Gastroesophageal sphincter (tissue), 4 donors: ENCODE data around the gene ZNF491. TPM values are rescaled to one million over a fixed set of nuclear protein-coding genes. Genes with fewer than 3 reads are reported as not detected.

Experiments used
- ATAC-seq: fragments of 150-250 bp; one replicate; pipeline ENCODE4 v1.9.1; 2016; ENCODE audit warnings: mild to moderate bottlenecking, moderate library complexity
- H3K27ac ChIP-seq, 4 donors: fragments of 200-600 bp; sonication (generic) in 3 of 4; 1 replicate in 3 of 4; 2 replicates in 1 of 4; pipeline ENCODE4 v1.5.1; 2016 to 2019
- H3K27me3 ChIP-seq: fragments of 200-600 bp; sonication (generic); one replicate; pipeline ENCODE4 v1.5.1; 2019
- H3K36me3 ChIP-seq, 2 donors: fragments of 200-600 bp; sonication (generic); one replicate each; pipeline ENCODE4 v1.5.1; 2019; ENCODE audit warnings: control low read depth in 1 of 2
- H3K4me1 ChIP-seq, 3 donors: fragments of 200-600 bp; sonication (generic); 1 replicate in 2 of 3; 2 replicates in 1 of 3; pipeline ENCODE4 v1.5.1; 2016 to 2019; ENCODE audit warnings: control low read depth in 2 of 3
- H3K4me3 ChIP-seq, 2 donors: fragments of 200-600 bp; sonication (generic); one replicate each; pipeline ENCODE4 v1.5.1; 2019; ENCODE audit warnings: mild to moderate bottlenecking in 1 of 2, moderate library complexity in 1 of 2
- H3K9me3 ChIP-seq, 3 donors: fragments of 200-600 bp; sonication (generic); one replicate each; pipeline ENCODE4 v1.5.1; 2017 to 2019; ENCODE audit warnings: control low read depth in 2 of 3
- EP300 ChIP-seq: sonication (generic); formaldehyde crosslinking; IDR thresholded peaks from one replicate; pipeline ENCODE4 v1.6.1; 2017; ENCODE audit warnings: antibody characterized with exemption, mild to moderate bottlenecking
- POLR2A ChIP-seq, 2 donors: fragments of 450-650 bp; IDR thresholded peaks; one replicate each; pipeline ENCODE4 v1.6.1; 2017; ENCODE audit warnings: antibody characterized with exemption in 2 of 2, mild to moderate bottlenecking in 2 of 2, moderate library complexity in 1 of 2
- POLR2AphosphoS5 ChIP-seq: sonication (generic); formaldehyde crosslinking; IDR thresholded peaks from one replicate; pipeline ENCODE4 v1.6.1; 2017; ENCODE audit warnings: antibody characterized with exemption
- WGBS, 2 donors: methylation state at CpG; one replicate each; pipeline ENCODE4 v1.1.5; 2018; ENCODE audit warnings: low coverage in 1 of 2; 5-methylcytosine and 5-hydroxymethylcytosine counted together
- total RNA-seq, 4 donors: library from RNA; depleted of rRNA; stranded (reverse); fragments of >200 nt; gene quantifications; one replicate each; pipeline ENCODE4 v1.1.0, GENCODE V29; 2016
- TF ChIP-seq, protein P1 (sequence below), 4 experiments: fragments of 200-600 bp in 2 of 4; fragments of 450-650 bp in 2 of 4; sonication (generic) in 1 of 4; IDR thresholded peaks; one replicate each; pipeline ENCODE4 v1.5.1; 2017 to 2019; ENCODE audit warnings: antibody characterized with exemption in 4 of 4, mild to moderate bottlenecking in 2 of 4, moderate library complexity in 2 of 4

Gene ZNF491
- total RNA-seq = 1 to 10 TPM; 1.8 to 3.7 (median 3.1) TPM

- ATAC-seq = peak; percentile 98
- Histone ChIP-seq H3K27ac (peak within 1 kb of the TSS; percentile 57 to 91 (median 86)), H3K9me3 (no peaks in the 10 kb centered on the region), H3K4me3 (peak within 1 kb of the TSS; percentile 64 to 66), H3K27me3 (no peaks in the 10 kb centered on the region), H3K4me1 (peaks cover 0 to 27% (median 8%) of the 10 kb centered on the region in 3 donors), H3K36me3 (no peaks in the 10 kb centered on the region)
- 3% methylated on average over 9 of the region's 56 CpGs; no CpG with 5 or more reads in 1 of the 2 donors for WGBS, 2 donors
- TF ChIP-seq EP300 = no peak
- TF ChIP-seq, protein P1, sequence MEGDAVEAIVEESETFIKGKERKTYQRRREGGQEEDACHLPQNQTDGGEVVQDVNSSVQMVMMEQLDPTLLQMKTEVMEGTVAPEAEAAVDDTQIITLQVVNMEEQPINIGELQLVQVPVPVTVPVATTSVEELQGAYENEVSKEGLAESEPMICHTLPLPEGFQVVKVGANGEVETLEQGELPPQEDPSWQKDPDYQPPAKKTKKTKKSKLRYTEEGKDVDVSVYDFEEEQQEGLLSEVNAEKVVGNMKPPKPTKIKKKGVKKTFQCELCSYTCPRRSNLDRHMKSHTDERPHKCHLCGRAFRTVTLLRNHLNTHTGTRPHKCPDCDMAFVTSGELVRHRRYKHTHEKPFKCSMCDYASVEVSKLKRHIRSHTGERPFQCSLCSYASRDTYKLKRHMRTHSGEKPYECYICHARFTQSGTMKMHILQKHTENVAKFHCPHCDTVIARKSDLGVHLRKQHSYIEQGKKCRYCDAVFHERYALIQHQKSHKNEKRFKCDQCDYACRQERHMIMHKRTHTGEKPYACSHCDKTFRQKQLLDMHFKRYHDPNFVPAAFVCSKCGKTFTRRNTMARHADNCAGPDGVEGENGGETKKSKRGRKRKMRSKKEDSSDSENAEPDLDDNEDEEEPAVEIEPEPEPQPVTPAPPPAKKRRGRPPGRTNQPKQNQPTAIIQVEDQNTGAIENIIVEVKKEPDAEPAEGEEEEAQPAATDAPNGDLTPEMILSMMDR (IDR thresholded peaks at IDR 0.05) = peak in 2 of 4 experiments; percentile 35 to 53
- TF ChIP-seq POLR2A (IDR thresholded peaks at IDR 0.05) = peak; percentile 33 to 44
- peak; percentile 11 for TF ChIP-seq POLR2AphosphoS5
Observed at GRCh38 chr19:11798391-11799330, at the start of gene ZNF491. Gene ZNF491, plus strand, starts transcription at chr19:11798523. Its CDS starts 7,431 bp downstream, at chr19:11805954.

- no peak for ATAC-seq
- H3K36me3 ChIP-seq = no peaks in the 10 kb centered on the region
- peaks cover 0 to 46% (median 0%) of the 10 kb centered on the region in 3 donors for H3K9me3 ChIP-seq
- no peaks in the 10 kb centered on the region for H3K27me3 ChIP-seq
- no peak for TF ChIP-seq POLR2A (IDR thresholded peaks at IDR 0.05)
- TF ChIP-seq, protein P1 (IDR thresholded peaks at IDR 0.05) = no peak
- no peak for TF ChIP-seq EP300
- no peak for TF ChIP-seq POLR2AphosphoS5
- no peaks in the 10 kb centered on the region for H3K4me1 ChIP-seq
- H3K4me3 ChIP-seq = no peak overlapping the region
- no peak overlapping the region for H3K27ac ChIP-seq
- WGBS, 2 donors = 45 to 73% methylated on average over 2 of the region's 2 CpGs
Observed at GRCh38 chr19:11749751-11750150, 48.6 kb upstream of the ZNF491 start.

GRCh38 chr19:11752244-11752736 is 46.0 kb upstream of the ZNF491 start:
- no peaks in the 10 kb centered on the region for H3K27me3 ChIP-seq
- TF ChIP-seq POLR2A (IDR thresholded peaks at IDR 0.05) (no peak), EP300 (no peak), POLR2AphosphoS5 (no peak)
- TF ChIP-seq, protein P1 (IDR thresholded peaks at IDR 0.05) = no peak
- H3K4me3 ChIP-seq = no peak overlapping the region
- H3K4me1 ChIP-seq = no peaks in the 10 kb centered on the region
- WGBS, 2 donors = 63 to 69% methylated on average over 2 of the region's 2 CpGs
- no peak overlapping the region for H3K27ac ChIP-seq
- no peak for ATAC-seq
- peaks cover 0 to 46% (median 0%) of the 10 kb centered on the region in 3 donors for H3K9me3 ChIP-seq
- H3K36me3 ChIP-seq = no peaks in the 10 kb centered on the region

- peaks cover 0 to 36% (median 0%) of the 10 kb centered on the region in 3 donors for H3K9me3 ChIP-seq
- no peak overlapping the region for H3K4me3 ChIP-seq
- H3K36me3 ChIP-seq = no peaks in the 10 kb centered on the region
- no peak overlapping the region for H3K27ac ChIP-seq
- 80 to 82% methylated on average over 3 to 4 of the region's 4 CpGs for WGBS, 2 donors
- ATAC-seq = no peak
- TF ChIP-seq EP300 = no peak
- TF ChIP-seq, protein P1 (IDR thresholded peaks at IDR 0.05) = no peak
- TF ChIP-seq POLR2AphosphoS5 = no peak
- TF ChIP-seq POLR2A (IDR thresholded peaks at IDR 0.05) = no peak
- H3K27me3 ChIP-seq = no peaks in the 10 kb centered on the region
- no peaks in the 10 kb centered on the region for H3K4me1 ChIP-seq
Observed at GRCh38 chr19:11754663-11755062, 43.7 kb upstream of the ZNF491 start.
